CD14-positive monocyte (primary cell): ENCODE data around the gene INKA1. TPM values are rescaled to one million over a fixed set of nuclear protein-coding genes. Genes with fewer than 3 reads are reported as not detected.

Experiments
- DNase-seq, 3 donors: peaks; one replicate each; pipeline ENCODE4 v3.0.0-alpha.2; 2011 to 2022
- H2AFZ ChIP-seq: 2 replicates; pipeline ENCODE4 v1.6.0; 2012; ENCODE audit warnings: mild to moderate bottlenecking, low read depth, low read length, inconsistent platforms; ENCODE audit not compliant: insufficient read depth, poor library complexity, severe bottlenecking
- H3K27ac ChIP-seq, 2 donors: 1 replicate in 1 of 2; 2 replicates in 1 of 2; pipeline ENCODE4 v1.5.1; 2012 to 2013; ENCODE audit warnings: low read length in 2 of 2, control low read depth in 1 of 2, inconsistent platforms in 1 of 2, low read depth in 1 of 2, mild to moderate bottlenecking in 1 of 2
- H3K27me3 ChIP-seq, 2 donors: one replicate each; pipeline versions ENCODE4 v1.6.0 to v1.6.1; 2011 to 2013; ENCODE audit warnings: low read length in 2 of 2; ENCODE audit not compliant: control insufficient read depth in 2 of 2, insufficient read depth in 2 of 2
- H3K36me3 ChIP-seq, 2 donors: replicated peaks in 1 of 2; 1 replicate in 1 of 2; 2 replicates in 1 of 2; pipeline versions ENCODE4 v1.5.1 to v1.6.1; 2012 to 2013; ENCODE audit warnings: low read length in 2 of 2, control low read depth in 1 of 2, inconsistent platforms in 1 of 2, mild to moderate bottlenecking in 1 of 2; ENCODE audit not compliant: insufficient read depth in 2 of 2, control insufficient read depth in 1 of 2
- H3K4me1 ChIP-seq, 2 donors: 1 replicate in 1 of 2; 2 replicates in 1 of 2; pipeline versions ENCODE4 v1.5.1 to v1.6.1; 2012 to 2013; ENCODE audit warnings: low read length in 2 of 2, control low read depth in 1 of 2, inconsistent platforms in 1 of 2, mild to moderate bottlenecking in 1 of 2, moderate library complexity in 1 of 2; ENCODE audit not compliant: insufficient read depth in 2 of 2, control insufficient read depth in 1 of 2
- H3K4me2 ChIP-seq: replicated peaks from 2 replicates; pipeline ENCODE3; 2012; ENCODE audit warnings: low read length, moderate library complexity, mild to moderate bottlenecking; ENCODE audit not compliant: poor library complexity, severe bottlenecking; ENCODE audit errors: extremely low read depth
- H3K4me3 ChIP-seq, 3 experiments: fragments of 200-600 bp in 1 of 3; sonication (generic) in 1 of 3; replicated peaks in 1 of 3; 1 replicate in 2 of 3; 2 replicates in 1 of 3; pipeline ENCODE4 v1.5.1; 2011 to 2013; ENCODE audit warnings: low read length in 3 of 3, mild to moderate bottlenecking in 3 of 3, control low read depth in 2 of 3, low read depth in 2 of 3, inconsistent platforms in 1 of 3, moderate library complexity in 1 of 3
- H3K79me2 ChIP-seq: 2 replicates; pipeline ENCODE4 v1.6.0; 2012; ENCODE audit warnings: mild to moderate bottlenecking, control low read depth, inconsistent platforms, low read length, moderate library complexity; ENCODE audit not compliant: insufficient read depth
- H3K9ac ChIP-seq: 2 replicates; pipeline ENCODE4 v1.6.0; 2017; ENCODE audit warnings: low read length, mild to moderate bottlenecking; ENCODE audit not compliant: insufficient read depth, poor library complexity, severe bottlenecking
- H3K9me3 ChIP-seq, 2 donors: replicated peaks in 1 of 2; 1 replicate in 1 of 2; 2 replicates in 1 of 2; pipeline versions ENCODE4 v1.5.1 to v1.6.1; 2012 to 2013; ENCODE audit warnings: low read length in 2 of 2, control low read depth in 1 of 2; ENCODE audit not compliant: control insufficient read depth in 1 of 2, insufficient read depth in 1 of 2
- H4K20me1 ChIP-seq: 2 replicates; pipeline ENCODE4 v1.6.0; 2012; ENCODE audit warnings: mild to moderate bottlenecking, low read length, control low read depth, moderate library complexity; ENCODE audit not compliant: insufficient read depth
- H3K27ac Mint-ChIP-seq, 7 donors: one replicate each; pipeline ENCODE4 v1.8.0; 2020; ENCODE audit warnings: mild to moderate bottlenecking in 7 of 7, mixed read lengths in 7 of 7, moderate library complexity in 6 of 7, inconsistent platforms in 2 of 7
- H3K27me3 Mint-ChIP-seq, 3 donors: one replicate each; pipeline ENCODE4 v1.8.0; 2021 to 2022; ENCODE audit warnings: low read depth in 3 of 3, mild to moderate bottlenecking in 3 of 3, mixed read lengths in 3 of 3, moderate library complexity in 3 of 3, inconsistent platforms in 1 of 3
- H3K36me3 Mint-ChIP-seq, 2 donors: one replicate each; pipeline ENCODE4 v1.8.0; 2020; ENCODE audit warnings: mixed read lengths in 2 of 2, inconsistent platforms in 1 of 2, mild to moderate bottlenecking in 1 of 2
- H3K4me1 Mint-ChIP-seq: one replicate; pipeline ENCODE4 v1.8.0; 2020; ENCODE audit warnings: mild to moderate bottlenecking, mixed read lengths
- H3K4me3 Mint-ChIP-seq, 2 donors: one replicate each; pipeline ENCODE4 v1.8.0; 2020; ENCODE audit warnings: mild to moderate bottlenecking in 2 of 2, mixed read lengths in 2 of 2, moderate library complexity in 1 of 2
- H3K9me3 Mint-ChIP-seq, 7 donors: one replicate each; pipeline ENCODE4 v1.8.0; 2020 to 2022; ENCODE audit warnings: mixed read lengths in 7 of 7, mild to moderate bottlenecking in 6 of 7, moderate library complexity in 6 of 7, inconsistent platforms in 2 of 7
- WGBS: methylation state at CpG from one replicate; pipeline ENCODE4 v1.1.5; 2013; ENCODE audit warnings: missing lambda C conversion rate; ENCODE audit not compliant: insufficient coverage; 5-methylcytosine and 5-hydroxymethylcytosine counted together
- intact Hi-C, 2 donors: fragments of 100-400 bp; cut with micrococcal nuclease; formaldehyde crosslinking; loops; one replicate each; pipeline versions ENCODE4 v1.15.0 to v1.15.1; 2023
- polyA plus RNA-seq, 3 donors: library from polyadenylated mRNA; depleted of rRNA in 1 of 3; unstranded in 2 of 3; stranded (reverse) in 1 of 3; fragments of 300-500 nt in 2 of 3; fragments of >200 nt in 1 of 3; fragmentation: Illumina TruSeq in 2 of 3; gene quantifications; 1 replicate in 2 of 3; 2 replicates in 1 of 3; pipeline ENCODE4 v1.2.3, GENCODE V29; 2012 to 2021
- TF ChIP-seq, protein P1 (sequence below): fragments of 200-600 bp; IDR thresholded peaks from one replicate; pipeline ENCODE4 v1.8.0; 2022; ENCODE audit warnings: antibody characterized with exemption, mild to moderate bottlenecking

The INKA1 gene
- polyA plus RNA-seq, 3 donors = 0.43 to 1.3 (median 1.3) TPM

GRCh38 chr3:49826016-49826415 lies 23.0 kb downstream of the INKA1 start:
- no peaks in the 10 kb centered on the region for H4K20me1 ChIP-seq
- Mint-ChIP-seq H3K27ac (no peak overlapping the region), H3K4me3 (no peak overlapping the region), H3K36me3 (peaks cover 20 to 30% of the 10 kb centered on the region in 2 donors), H3K9me3 (no peaks in the 10 kb centered on the region), H3K27me3 (peaks cover 0 to 1% (median 0%) of the 10 kb centered on the region in 3 donors), H3K4me1 (no peaks in the 10 kb centered on the region)
- no peak for DNase-seq
- no peak overlapping the region for H3K4me2 ChIP-seq
- H2AFZ ChIP-seq = no peak overlapping the region
- H3K27ac ChIP-seq = no peak overlapping the region
- WGBS = 100% methylated on average over 3 of the region's 6 CpGs
- no peaks in the 10 kb centered on the region for H3K9me3 ChIP-seq
- H3K9ac ChIP-seq = no peak overlapping the region
- H3K4me3 ChIP-seq = no peak overlapping the region
- TF ChIP-seq, protein P1, sequence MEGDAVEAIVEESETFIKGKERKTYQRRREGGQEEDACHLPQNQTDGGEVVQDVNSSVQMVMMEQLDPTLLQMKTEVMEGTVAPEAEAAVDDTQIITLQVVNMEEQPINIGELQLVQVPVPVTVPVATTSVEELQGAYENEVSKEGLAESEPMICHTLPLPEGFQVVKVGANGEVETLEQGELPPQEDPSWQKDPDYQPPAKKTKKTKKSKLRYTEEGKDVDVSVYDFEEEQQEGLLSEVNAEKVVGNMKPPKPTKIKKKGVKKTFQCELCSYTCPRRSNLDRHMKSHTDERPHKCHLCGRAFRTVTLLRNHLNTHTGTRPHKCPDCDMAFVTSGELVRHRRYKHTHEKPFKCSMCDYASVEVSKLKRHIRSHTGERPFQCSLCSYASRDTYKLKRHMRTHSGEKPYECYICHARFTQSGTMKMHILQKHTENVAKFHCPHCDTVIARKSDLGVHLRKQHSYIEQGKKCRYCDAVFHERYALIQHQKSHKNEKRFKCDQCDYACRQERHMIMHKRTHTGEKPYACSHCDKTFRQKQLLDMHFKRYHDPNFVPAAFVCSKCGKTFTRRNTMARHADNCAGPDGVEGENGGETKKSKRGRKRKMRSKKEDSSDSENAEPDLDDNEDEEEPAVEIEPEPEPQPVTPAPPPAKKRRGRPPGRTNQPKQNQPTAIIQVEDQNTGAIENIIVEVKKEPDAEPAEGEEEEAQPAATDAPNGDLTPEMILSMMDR = no peak
- intact Hi-C loops = no loop called here
- H3K36me3 ChIP-seq = peaks cover 16 to 26% of the 10 kb centered on the region in 2 donors
- no peaks in the 10 kb centered on the region for H3K79me2 ChIP-seq
- H3K4me1 ChIP-seq = no peaks in the 10 kb centered on the region
- H3K27me3 ChIP-seq = no peaks in the 10 kb centered on the region

- no peaks in the 10 kb centered on the region for H3K4me1 ChIP-seq
- H4K20me1 ChIP-seq = no peaks in the 10 kb centered on the region
- no peak overlapping the region for H2AFZ ChIP-seq
- H3K27me3 ChIP-seq = no peaks in the 10 kb centered on the region
- Mint-ChIP-seq H3K27ac (peak overlapping the region in 1 of 7 donors; percentile 33), H3K4me3 (no peak overlapping the region), H3K27me3 (no peaks in the 10 kb centered on the region), H3K9me3 (no peaks in the 10 kb centered on the region), H3K36me3 (peaks cover 32 to 54% of the 10 kb centered on the region in 2 donors), H3K4me1 (no peaks in the 10 kb centered on the region)
- DNase-seq = no peak
- H3K36me3 ChIP-seq = peaks cover 24 to 55% of the 10 kb centered on the region in 2 donors
- TF ChIP-seq, protein P1 = no peak
- no peaks in the 10 kb centered on the region for H3K9me3 ChIP-seq
- no peaks in the 10 kb centered on the region for H3K79me2 ChIP-seq
- H3K9ac ChIP-seq = no peak overlapping the region
- intact Hi-C loops = no loop called here
- no peak overlapping the region for H3K27ac ChIP-seq
- H3K4me2 ChIP-seq = no peak overlapping the region
- no peak overlapping the region for H3K4me3 ChIP-seq
- WGBS = no CpG with 5 or more reads among the region's 3 CpGs
Measured at GRCh38 chr3:49831341-49831740, 28.3 kb downstream of the INKA1 start.
